Esophagus mucosa (tissue), 1 donor: Measurements from ENCODE around the gene BLM. TPM values are rescaled to one million over a fixed set of nuclear protein-coding genes. Genes with fewer than 3 reads are reported as not detected.

Experiments
- ATAC-seq: fragments of 200-7000 bp; cut with Tn5 transposase; one replicate; pipeline ENCODE4 v1.9.1; 2020
- total RNA-seq: library from RNA; stranded (reverse); gene quantifications from one replicate; pipeline ENCODE4 v1.2.4, GENCODE V29; 2023
- donor health status: DM: yes; HTN: yes; CAD: no.

The BLM gene
- total RNA-seq, 1 donor from 2014 or later, result 4.3 TPM

- no peak for ATAC-seq
Measured at GRCh38 chr15:90691982-90692773, 25.0 kb upstream of the BLM start.

GRCh38 chr15:90694987-90695386, 22.2 kb upstream of the BLM start:
- no peak for ATAC-seq

- no peak for ATAC-seq
Measured at GRCh38 chr15:90697175-90697574, 20.0 kb upstream of the BLM start.

GRCh38 chr15:90698629-90699028, 18.5 kb upstream of the BLM start:
- ATAC-seq, result no peak

- ATAC-seq, result no peak
Measured at GRCh38 chr15:90701048-90701447, 16.1 kb upstream of the BLM start.

GRCh38 chr15:90701880-90702630, 15.1 kb upstream of the BLM start:
- ATAC-seq, result no peak

GRCh38 chr15:90703455-90703854, 13.7 kb upstream of the BLM start:
- no peak for ATAC-seq

GRCh38 chr15:90705212-90705611, 11.9 kb upstream of the BLM start:
- ATAC-seq, result no peak

- ATAC-seq, result no peak
Measured at GRCh38 chr15:90706394-90707327, 10.5 kb upstream of the BLM start.

GRCh38 chr15:90707489-90707888, 9.7 kb upstream of the BLM start:
- no peak for ATAC-seq

GRCh38 chr15:90708516-90708915, 8.6 kb upstream of the BLM start:
- ATAC-seq, result no peak

GRCh38 chr15:90709278-90709677, 7.9 kb upstream of the BLM start:
- no peak for ATAC-seq

GRCh38 chr15:90710436-90711027, 6.6 kb upstream of the BLM start:
- peak; percentile 10 for ATAC-seq

GRCh38 chr15:90711418-90711824, 5.7 kb upstream of the BLM start:
- ATAC-seq, result no peak

- ATAC-seq, result no peak
Measured at GRCh38 chr15:90711842-90712241, 5.3 kb upstream of the BLM start.

- ATAC-seq, result no peak
Measured at GRCh38 chr15:90713081-90713480, 4.1 kb upstream of the BLM start.

GRCh38 chr15:90716317-90716975, 700 bp upstream of the BLM start:
- ATAC-seq, result no peak

- ATAC-seq, result no peak
Measured at GRCh38 chr15:90718232-90718631, 1.1 kb downstream of the BLM start.

GRCh38 chr15:90720131-90720530, 3.0 kb downstream of the BLM start:
- no peak for ATAC-seq

GRCh38 chr15:90729261-90729660, 12.1 kb downstream of the BLM start:
- no peak for ATAC-seq

- ATAC-seq, result no peak
Measured at GRCh38 chr15:90730290-90730689, 13.1 kb downstream of the BLM start.

- ATAC-seq, result no peak
Measured at GRCh38 chr15:90735923-90736322, 18.8 kb downstream of the BLM start.
